K562 (cell line): ENCODE measurements around the gene MAP1LC3A. TPM values are rescaled to one million over a fixed set of nuclear protein-coding genes. Genes with fewer than 3 reads are reported as not detected.

Experiments
- ATAC-seq: fragments of 200-7000 bp; cut with Tn5 transposase; 3 replicates; pipeline ENCODE4 v1.9.1; 2020; ENCODE audit warnings: moderate library complexity
- BruUV-seq: library from RNA; stranded (reverse); fragments of 400-500 nt; replicated peaks from 2 replicates; lab custom pipeline; 2021; lab: Mats Ljungman, UMichigan
- CTCF ChIA-PET: fragments of 300-600 bp; formaldehyde crosslinking; extraction: SDS; loops from one replicate; lab custom pipeline; 2021; ENCODE audit warnings: low intra/inter-chr PET ratio; lab: Yijun Ruan, JAX
- POLR2A ChIA-PET: fragments of 300-600, 350-650 bp; sonication (Branson Sonifier 250); formaldehyde crosslinking; extraction: SDS; loops from one replicate; lab custom pipeline; 2021; ENCODE audit warnings: antibody characterized with exemption, inconsistent platforms; lab: Yijun Ruan, JAX
- DNase-seq, 4 experiments: peaks; one replicate each; pipeline versions ENCODE4 v3.0.0 to v3.0.0-alpha.2; 2011 to 2018; ENCODE audit warnings: low spot score in 3 of 4, mixed read lengths in 3 of 4; ENCODE audit errors: extremely low read depth in 1 of 4
- FAIRE-seq: peaks from 2 replicates; lab custom pipeline; 2011; peaks lifted over from hg19 to GRCh38; lab: Jason Lieb, UNC
- H2AFZ ChIP-seq: 2 replicates; pipeline ENCODE4 v1.6.0; 2011; ENCODE audit warnings: low read depth, low read length, control low read depth, inconsistent platforms
- H3K27ac ChIP-seq: fragments of 200-600 bp; 3 replicates; pipeline ENCODE4 v1.8.0; 2011; ENCODE audit warnings: low read depth, mild to moderate bottlenecking, control low read depth, inconsistent platforms, low read length, moderate library complexity, mixed read lengths; ENCODE audit errors: extremely low read depth
- H3K27me3 ChIP-seq, 2 experiments: fragments of 300-600 bp in 1 of 2; 2 replicates in 1 of 2; 3 replicates in 1 of 2; pipeline versions ENCODE4 v1.6.0 to v1.8.0; 2011; ENCODE audit warnings: inconsistent platforms in 2 of 2, low read length in 2 of 2, mild to moderate bottlenecking in 1 of 2, mixed read lengths in 1 of 2, moderate library complexity in 1 of 2; ENCODE audit not compliant: control insufficient read depth in 2 of 2, insufficient read depth in 2 of 2
- H3K36me3 ChIP-seq: fragments of 300-600 bp; 3 replicates; pipeline ENCODE4 v1.8.0; 2011; ENCODE audit warnings: mild to moderate bottlenecking, low read length, inconsistent platforms; ENCODE audit not compliant: control insufficient read depth, insufficient read depth
- H3K4me1 ChIP-seq, 2 experiments: fragments of 200-600 bp in 1 of 2; replicated peaks in 1 of 2; 2 replicates in 1 of 2; 3 replicates in 1 of 2; pipeline versions ENCODE4 v1.5.1 to v1.8.0; 2011; ENCODE audit warnings: inconsistent platforms in 2 of 2, low read length in 2 of 2, mild to moderate bottlenecking in 1 of 2, mixed read lengths in 1 of 2, moderate library complexity in 1 of 2; ENCODE audit not compliant: control insufficient read depth in 2 of 2, insufficient read depth in 2 of 2
- H3K4me2 ChIP-seq: 2 replicates; pipeline ENCODE4 v1.6.1; 2011; ENCODE audit warnings: low read length, control low read depth, inconsistent platforms, mixed read lengths; ENCODE audit not compliant: insufficient read depth
- H3K4me3 ChIP-seq: fragments of 200-600 bp; sonication (generic), shearing (Covaris generic); 2 replicates; pipeline ENCODE4 v1.5.1; 2016; ENCODE audit warnings: control low read depth, inconsistent platforms
- H3K79me2 ChIP-seq: fragments of 200-600 bp; 3 replicates; pipeline ENCODE4 v1.8.0; 2011; ENCODE audit warnings: low read length, inconsistent platforms; ENCODE audit not compliant: control insufficient read depth, insufficient read depth
- H3K9ac ChIP-seq, 2 experiments: 2 replicates each; pipeline versions ENCODE4 v1.6.0 to v1.6.1; 2011; ENCODE audit warnings: low read depth in 2 of 2, low read length in 2 of 2, control low read depth in 1 of 2, inconsistent platforms in 1 of 2, mild to moderate bottlenecking in 1 of 2, mixed read lengths in 1 of 2; ENCODE audit not compliant: insufficient read depth in 1 of 2
- H3K9me1 ChIP-seq: one replicate; pipeline ENCODE4 v1.6.0; 2011; ENCODE audit warnings: inconsistent platforms, mild to moderate bottlenecking, low read length, moderate library complexity; ENCODE audit not compliant: control insufficient read depth, insufficient read depth
- H3K9me3 ChIP-seq: replicated peaks from 2 replicates; pipeline ENCODE4 v1.5.1; 2011; ENCODE audit warnings: low read depth, low read length, inconsistent platforms; ENCODE audit not compliant: control insufficient read depth, insufficient read depth
- H4K20me1 ChIP-seq: replicated peaks from 2 replicates; pipeline ENCODE4 v1.6.1; 2011; ENCODE audit warnings: low read length, inconsistent platforms, mixed read lengths; ENCODE audit not compliant: control insufficient read depth, insufficient read depth
- CCNT2 ChIP-seq: IDR thresholded peaks from 2 replicates; pipeline ENCODE4 v1.6.1; 2011; ENCODE audit warnings: borderline replicate concordance, low read depth, mild to moderate bottlenecking, moderate library complexity, mixed read lengths, low read length; ENCODE audit not compliant: insufficient read length; ENCODE audit errors: extremely low read depth
- GTF2B ChIP-seq: IDR thresholded peaks from 2 replicates; pipeline ENCODE4 v1.6.1; 2011; ENCODE audit not compliant: insufficient read length; ENCODE audit errors: extremely low read depth
- MLX ChIP-seq, 2 experiments: fragments of 450-650 bp in 1 of 2; sonication (generic) in 1 of 2; formaldehyde crosslinking; conservative IDR thresholded peaks; 2 replicates each; pipeline versions ENCODE4 v1.4.0 to v1.8.1; 2020 to 2022; ENCODE audit warnings: mild to moderate bottlenecking in 1 of 2, missing genetic modification reagents in 1 of 2
- PML ChIP-seq: IDR thresholded peaks from 2 replicates; pipeline ENCODE4 v1.6.1; 2012; ENCODE audit warnings: low read length, inconsistent platforms
- POLR3A ChIP-seq: IDR thresholded peaks from 2 replicates; pipeline ENCODE4 v1.6.1; 2011; ENCODE audit warnings: borderline replicate concordance, mild to moderate bottlenecking, moderate library complexity; ENCODE audit not compliant: insufficient read length, insufficient read depth; ENCODE audit errors: extremely low read depth
- TARDBP ChIP-seq: fragments of 450-650 bp; IDR thresholded peaks from 2 replicates; pipeline ENCODE4 v1.6.1; 2016
- YY1 ChIP-seq, 3 experiments: IDR thresholded peaks; 2 replicates each; pipeline ENCODE4 v1.6.1; 2011; ENCODE audit warnings: low read length in 2 of 3, mild to moderate bottlenecking in 2 of 3, moderate library complexity in 2 of 3, borderline replicate concordance in 1 of 3, control low read depth in 1 of 3, low read depth in 1 of 3; ENCODE audit not compliant: insufficient read depth in 3 of 3, insufficient replicate concordance in 2 of 3, control insufficient read depth in 1 of 3, insufficient read length in 1 of 3; ENCODE audit errors: extremely low read depth in 1 of 3
- WGBS: fragments of 100-300 bp; shearing (Covaris generic); methylation state at CpG from one replicate; pipeline ENCODE4 v1.1.6; 2016; ENCODE audit warnings: low coverage, mixed read lengths; ENCODE audit not compliant: insufficient coverage; ENCODE audit errors: missing lambda C conversion rate; 5-methylcytosine and 5-hydroxymethylcytosine counted together
- in situ Hi-C: fragments of 300-500 bp; cut with MboI; formaldehyde crosslinking; loops from 4 replicates; pipeline ENCODE4 v1.15.0; 2018; ENCODE audit warnings: inconsistent platforms, mixed read lengths
- intact Hi-C: fragments of 100-400 bp; cut with micrococcal nuclease; formaldehyde crosslinking; loops from 2 replicates; pipeline ENCODE4 v1.14.2; 2022
- polyA plus RNA-seq, 8 experiments: library from polyadenylated mRNA; depleted of rRNA in 4 of 8; stranded (reverse) in 5 of 8; unstranded in 3 of 8; fragments of >200 nt; fragmentation: Nextera tagmentation in 2 of 8; fragmentation: Illumina TruSeq in 1 of 8; extraction: Ambion mirVana in 2 of 8; extraction: Trizol in 1 of 8; gene quantifications; 2 replicates each; pipeline versions ENCODE4 v1.2.1 to v1.2.3, GENCODE V29; 2011 to 2014; ENCODE audit warnings: inconsistent platforms in 1 of 8, missing spikeins in 1 of 8
- total RNA-seq, 7 experiments: library from RNA; depleted of rRNA in 6 of 7; stranded (reverse); fragments of >200 nt in 6 of 7; fragmentation: Illumina TruSeq in 2 of 7; extraction: Trizol in 2 of 7; gene quantifications; 2 replicates each; pipeline versions ENCODE4 v1.2.1 to v1.2.3, GENCODE V29; 2011 to 2021; ENCODE audit warnings: low replicate concordance in 1 of 7

The MAP1LC3A gene
- total and polyA plus RNA-seq, 9 of the 15 experiments (the other 6 are each of a cell fraction or from before 2014, with no cell fraction given): 0.27 to 0.38 TPM; not detected in 7

GRCh38 chr20:34564833-34565232 is 6.3 kb downstream of the MAP1LC3A start:
- FAIRE-seq: no peak
- no TSS peak for BruUV-seq
- peaks cover 0 to 4% of the 10 kb centered on the region in 2 experiments; a peak in 1 of 5 replicates for H3K4me1 ChIP-seq
- TF ChIP-seq YY1 (IDR thresholded peaks at IDR 0.05; ENCODE audit: borderline replicate concordance in 1 of 3, control insufficient read depth in 1 of 3, extremely low read depth in 1 of 3, insufficient read depth in 3 of 3, insufficient read length in 1 of 3, insufficient replicate concordance in 2 of 3, low read depth in 1 of 3, low read length in 2 of 3) (no peak), CCNT2 (no peak), PML (no peak), GTF2B (no peak), MLX (CRISPR knock-in tag; conservative IDR thresholded peaks at IDR 0.05) (no peak), POLR3A (no peak), TARDBP (no peak)
- TF ChIP-seq, all 486 proteins: peak for 0
- WGBS: 54% methylated on average over 7 of the region's 7 CpGs
- no peaks in the 10 kb centered on the region for H3K9me1 ChIP-seq
- no peak overlapping the region for H3K4me3 ChIP-seq
- in situ Hi-C loops: no loop called here
- no peak overlapping the region for H2AFZ ChIP-seq
- no peaks in the 10 kb centered on the region for H3K9me3 ChIP-seq
- peaks cover 3% of the 10 kb centered on the region; the same call in 1 of the 2 replicates for H4K20me1 ChIP-seq
- no peaks in the 10 kb centered on the region for H3K79me2 ChIP-seq
- POLR2A ChIA-PET: interaction anchor here (1.3 kb wide), 1 partner anchor 19 kb away, joined by 4 read pairs; no protein-coding TSS in a partner anchor
- ATAC-seq (no peak), DNase-seq (no peak)
- H3K27ac ChIP-seq: no peak overlapping the region
- no peak overlapping the region for H3K9ac ChIP-seq
- H3K27me3 ChIP-seq: no peaks in the 10 kb centered on the region
- intact Hi-C loops: no loop called here
- CTCF ChIA-PET: no interaction called here
- peaks cover 15% of the 10 kb centered on the region; the same call in 2 of the 3 replicates for H3K36me3 ChIP-seq
- H3K4me2 ChIP-seq: no peak overlapping the region
